HCT116 (cell line): ENCODE measurements around the gene SAMD4A.

Experiments used
- ATF3 ChIP-seq: IDR thresholded peaks from 2 replicates; pipeline ENCODE4 v1.6.1; 2012
- EZH2 ChIP-seq: fragments of 200-600 bp; sonication (generic); IDR thresholded peaks from 2 replicates; pipeline ENCODE4 v1.6.1; 2017; ENCODE audit warnings: antibody characterized with exemption, mixed run types
- EZH2phosphoT487 ChIP-seq: fragments of 200-600 bp; IDR thresholded peaks from 2 replicates; pipeline ENCODE4 v1.6.1; 2018; ENCODE audit warnings: antibody characterized with exemption, borderline replicate concordance
- FOSL1 ChIP-seq: IDR thresholded peaks from 2 replicates; pipeline ENCODE4 v1.6.1; 2012; ENCODE audit warnings: low read depth
- POLR2A ChIP-seq: IDR thresholded peaks from 2 replicates; pipeline ENCODE4 v1.7.0; 2011; ENCODE audit warnings: borderline replicate concordance; ENCODE audit not compliant: insufficient read depth, insufficient read length; ENCODE audit errors: extremely low read depth
- POLR2AphosphoS5 ChIP-seq: IDR thresholded peaks from 2 replicates; pipeline ENCODE4 v1.6.1; 2011; ENCODE audit warnings: mild to moderate bottlenecking, low read depth, low read length, moderate library complexity
- RAD21 ChIP-seq: IDR thresholded peaks from 2 replicates; pipeline ENCODE4 v1.6.1; 2012; ENCODE audit warnings: low read depth, mild to moderate bottlenecking
- REST ChIP-seq: IDR thresholded peaks from 2 replicates; pipeline ENCODE4 v1.6.1; 2012; ENCODE audit warnings: low read depth
- SP1 ChIP-seq: IDR thresholded peaks from 2 replicates; pipeline ENCODE4 v1.6.1; 2012; ENCODE audit warnings: low read depth
- TCF7L2 ChIP-seq: IDR thresholded peaks from 2 replicates; pipeline ENCODE4 v1.7.0; 2011; ENCODE audit warnings: borderline replicate concordance, inconsistent platforms; ENCODE audit not compliant: insufficient read depth, insufficient read length; ENCODE audit errors: extremely low read depth
- ZNF274 ChIP-seq: fragments of 200-500 bp; sonication (Bioruptor generic); IDR thresholded peaks from 2 replicates; pipeline ENCODE4 v1.6.1; 2014; ENCODE audit warnings: mild to moderate bottlenecking, low read depth, low read length, inconsistent platforms
- TF ChIP-seq, protein P1 (sequence below), 3 experiments: fragments of 200-600 bp in 1 of 3; sonication (generic) in 1 of 3; IDR thresholded peaks in 2 of 3; conservative IDR thresholded peaks in 1 of 3; 2 replicates each; pipeline ENCODE4 v1.5.1; 2012 to 2017; ENCODE audit warnings: low read depth in 2 of 3, low read length in 2 of 3, antibody characterized with exemption in 1 of 3, borderline replicate concordance in 1 of 3, control low read depth in 1 of 3, mild to moderate bottlenecking in 1 of 3, mixed read lengths in 1 of 3, mixed run types in 1 of 3, moderate library complexity in 1 of 3; ENCODE audit not compliant: insufficient read depth in 1 of 3

GRCh38 chr14:54715811-54716210 is 148.9 kb downstream of the SAMD4A start:
- no peak for TF ChIP-seq EZH2
- TF ChIP-seq POLR2AphosphoS5, result no peak
- no peak for TF ChIP-seq FOSL1
- TF ChIP-seq, protein P1, sequence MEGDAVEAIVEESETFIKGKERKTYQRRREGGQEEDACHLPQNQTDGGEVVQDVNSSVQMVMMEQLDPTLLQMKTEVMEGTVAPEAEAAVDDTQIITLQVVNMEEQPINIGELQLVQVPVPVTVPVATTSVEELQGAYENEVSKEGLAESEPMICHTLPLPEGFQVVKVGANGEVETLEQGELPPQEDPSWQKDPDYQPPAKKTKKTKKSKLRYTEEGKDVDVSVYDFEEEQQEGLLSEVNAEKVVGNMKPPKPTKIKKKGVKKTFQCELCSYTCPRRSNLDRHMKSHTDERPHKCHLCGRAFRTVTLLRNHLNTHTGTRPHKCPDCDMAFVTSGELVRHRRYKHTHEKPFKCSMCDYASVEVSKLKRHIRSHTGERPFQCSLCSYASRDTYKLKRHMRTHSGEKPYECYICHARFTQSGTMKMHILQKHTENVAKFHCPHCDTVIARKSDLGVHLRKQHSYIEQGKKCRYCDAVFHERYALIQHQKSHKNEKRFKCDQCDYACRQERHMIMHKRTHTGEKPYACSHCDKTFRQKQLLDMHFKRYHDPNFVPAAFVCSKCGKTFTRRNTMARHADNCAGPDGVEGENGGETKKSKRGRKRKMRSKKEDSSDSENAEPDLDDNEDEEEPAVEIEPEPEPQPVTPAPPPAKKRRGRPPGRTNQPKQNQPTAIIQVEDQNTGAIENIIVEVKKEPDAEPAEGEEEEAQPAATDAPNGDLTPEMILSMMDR (IDR thresholded peaks at IDR 0.05 in 2 of 3, conservative IDR thresholded peaks at IDR 0.05 in 1 of 3; ENCODE audit: borderline replicate concordance in 1 of 3, insufficient read depth in 1 of 3, low read depth in 2 of 3, low read length in 2 of 3), result no peak
- TF ChIP-seq EZH2phosphoT487, result no peak
- no peak for TF ChIP-seq SP1
- no peak for TF ChIP-seq TCF7L2
- TF ChIP-seq POLR2A, result no peak
- TF ChIP-seq RAD21, result no peak
- no peak for TF ChIP-seq REST
- no peak for TF ChIP-seq ATF3
- no peak for TF ChIP-seq ZNF274
